ENCODE data around the gene ARMC6.

Gene ARMC6

DNA sequence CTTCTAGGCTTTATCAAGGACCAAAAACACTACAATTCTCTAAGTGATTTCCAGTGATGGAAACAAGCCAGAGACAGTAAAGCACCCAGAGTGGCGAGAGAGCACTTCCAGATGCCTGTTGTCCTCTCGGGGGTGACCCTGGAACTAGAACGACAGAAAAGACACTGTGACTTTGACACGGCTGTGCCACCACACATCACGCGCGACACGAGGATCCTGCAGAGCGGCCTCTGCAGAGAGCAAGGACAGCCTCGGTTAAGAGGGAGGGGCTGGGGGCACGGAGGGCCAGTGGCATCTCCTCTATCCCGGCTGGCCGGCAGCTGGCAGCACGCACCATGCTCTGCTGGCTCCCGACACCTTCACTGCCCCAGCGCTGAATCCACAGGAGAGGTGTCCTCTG lies 42.4 kb upstream of the ARMC6 start:
- Histone ChIP-seq H3K9me2 (replicated peaks; ENCODE audit: control insufficient read depth, low read length) (no peaks in the 10 kb centered on the region), H3K9me3 (ENCODE audit: control insufficient read depth, insufficient read depth, low read length) (no peaks in the 10 kb centered on the region), H3K4me2 (ENCODE audit: low read length) (no peak overlapping the region), H3K4me1 (ENCODE audit: control insufficient read depth, low read length) (peaks cover 7% of the 10 kb centered on the region; the same call in 1 of the 2 replicates), H3K27ac (ENCODE audit: low read depth, low read length) (no peak overlapping the region), H3K36me3 (ENCODE audit: control insufficient read depth, low read length) (peaks cover 47% of the 10 kb centered on the region), H3F3A (ENCODE audit: control insufficient read depth, insufficient read depth) (peaks cover 3% of the 10 kb centered on the region; the same call in 1 of the 2 replicates), H3K79me2 (ENCODE audit: control insufficient read depth, low read length) (no peaks in the 10 kb centered on the region), H3K27me3 (ENCODE audit: control insufficient read depth, low read length) (no peaks in the 10 kb centered on the region), H3K4me3 (ENCODE audit: low read length) (no peak overlapping the region), H4K20me1 (ENCODE audit: control insufficient read depth, insufficient read depth, low read depth, low read length) (no peaks in the 10 kb centered on the region)
- TF ChIP-seq EZH2phosphoT487 (IDR thresholded peaks at IDR 0.05; ENCODE audit: borderline replicate concordance, low read length), result no peak
- TF ChIP-seq, protein P1, sequence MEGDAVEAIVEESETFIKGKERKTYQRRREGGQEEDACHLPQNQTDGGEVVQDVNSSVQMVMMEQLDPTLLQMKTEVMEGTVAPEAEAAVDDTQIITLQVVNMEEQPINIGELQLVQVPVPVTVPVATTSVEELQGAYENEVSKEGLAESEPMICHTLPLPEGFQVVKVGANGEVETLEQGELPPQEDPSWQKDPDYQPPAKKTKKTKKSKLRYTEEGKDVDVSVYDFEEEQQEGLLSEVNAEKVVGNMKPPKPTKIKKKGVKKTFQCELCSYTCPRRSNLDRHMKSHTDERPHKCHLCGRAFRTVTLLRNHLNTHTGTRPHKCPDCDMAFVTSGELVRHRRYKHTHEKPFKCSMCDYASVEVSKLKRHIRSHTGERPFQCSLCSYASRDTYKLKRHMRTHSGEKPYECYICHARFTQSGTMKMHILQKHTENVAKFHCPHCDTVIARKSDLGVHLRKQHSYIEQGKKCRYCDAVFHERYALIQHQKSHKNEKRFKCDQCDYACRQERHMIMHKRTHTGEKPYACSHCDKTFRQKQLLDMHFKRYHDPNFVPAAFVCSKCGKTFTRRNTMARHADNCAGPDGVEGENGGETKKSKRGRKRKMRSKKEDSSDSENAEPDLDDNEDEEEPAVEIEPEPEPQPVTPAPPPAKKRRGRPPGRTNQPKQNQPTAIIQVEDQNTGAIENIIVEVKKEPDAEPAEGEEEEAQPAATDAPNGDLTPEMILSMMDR (IDR thresholded peaks at IDR 0.05; ENCODE audit: low read depth, low read length, poor library complexity, severe bottlenecking), result no peak

DNA sequence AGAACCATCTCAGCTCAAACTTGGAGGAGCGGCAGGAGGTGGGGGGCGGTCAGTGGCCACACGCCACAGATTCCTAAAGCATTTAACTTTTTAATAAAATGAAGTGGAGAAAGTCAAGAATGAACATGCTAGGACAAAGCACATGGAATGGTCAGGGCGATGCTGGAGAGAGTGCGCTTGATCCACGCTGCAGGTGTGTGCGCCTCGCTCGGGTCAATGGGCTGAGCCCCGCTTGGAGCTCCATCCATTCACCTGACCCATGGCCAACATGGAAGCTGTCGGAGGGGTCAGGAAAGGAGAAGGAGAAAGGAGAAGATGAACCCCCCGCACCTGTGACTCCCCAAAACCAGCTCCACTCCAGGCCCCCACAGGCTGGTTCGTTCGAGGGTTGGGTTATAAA lies 41.9 kb upstream of the ARMC6 start:
- Histone ChIP-seq H3K79me2 (ENCODE audit: control insufficient read depth, low read length) (no peaks in the 10 kb centered on the region), H3K27ac (ENCODE audit: low read depth, low read length) (no peak overlapping the region), H3F3A (ENCODE audit: control insufficient read depth, insufficient read depth) (peaks cover 3% of the 10 kb centered on the region; the same call in 1 of the 2 replicates), H3K36me3 (ENCODE audit: control insufficient read depth, low read length) (peaks cover 51% of the 10 kb centered on the region), H3K27me3 (ENCODE audit: control insufficient read depth, low read length) (no peaks in the 10 kb centered on the region), H3K4me2 (ENCODE audit: low read length) (no peak overlapping the region), H3K4me3 (ENCODE audit: low read length) (no peak overlapping the region), H4K20me1 (ENCODE audit: control insufficient read depth, insufficient read depth, low read depth, low read length) (no peaks in the 10 kb centered on the region), H3K9me3 (ENCODE audit: control insufficient read depth, insufficient read depth, low read length) (no peaks in the 10 kb centered on the region), H3K4me1 (ENCODE audit: control insufficient read depth, low read length) (peaks cover 7% of the 10 kb centered on the region; the same call in 1 of the 2 replicates), H3K9me2 (replicated peaks; ENCODE audit: control insufficient read depth, low read length) (no peaks in the 10 kb centered on the region)
- TF ChIP-seq, protein P1 (IDR thresholded peaks at IDR 0.05; ENCODE audit: low read depth, low read length, poor library complexity, severe bottlenecking), result no peak
- TF ChIP-seq EZH2phosphoT487 (IDR thresholded peaks at IDR 0.05; ENCODE audit: borderline replicate concordance, low read length), result no peak

DNA sequence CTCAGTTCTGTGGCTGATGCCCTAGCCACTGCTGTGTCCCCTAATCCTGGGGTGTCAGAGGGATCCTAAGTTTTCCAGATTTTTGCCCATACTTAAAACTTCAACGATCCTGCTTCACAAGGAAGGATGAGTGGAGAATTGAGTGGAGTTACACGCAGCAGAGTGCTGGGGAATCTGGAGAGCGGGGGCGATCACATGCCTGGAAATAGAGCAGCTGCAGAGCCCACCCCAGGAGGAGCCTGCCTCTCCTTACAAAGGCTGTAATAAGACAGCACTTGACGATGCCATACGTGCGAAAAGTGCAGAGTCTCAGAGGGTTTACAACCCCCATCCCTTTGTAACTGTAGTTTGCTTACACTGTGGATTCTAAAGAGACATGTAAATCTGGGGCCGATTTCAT lies 40.7 kb upstream of the ARMC6 start:
- H4K20me1 ChIP-seq (ENCODE audit: control insufficient read depth, insufficient read depth, low read depth, low read length), result no peaks in the 10 kb centered on the region
- H3K36me3 ChIP-seq (ENCODE audit: control insufficient read depth, low read length), result peaks cover 59% of the 10 kb centered on the region
- H3K4me1 ChIP-seq (ENCODE audit: control insufficient read depth, low read length), result no peaks in the 10 kb centered on the region
- H3F3A ChIP-seq (ENCODE audit: control insufficient read depth, insufficient read depth), result peaks cover 3% of the 10 kb centered on the region; the same call in 1 of the 2 replicates
- no peaks in the 10 kb centered on the region for H3K9me2 ChIP-seq (replicated peaks; ENCODE audit: control insufficient read depth, low read length)
- TF ChIP-seq, protein P1 (IDR thresholded peaks at IDR 0.05; ENCODE audit: low read depth, low read length, poor library complexity, severe bottlenecking), result no peak
- TF ChIP-seq EZH2phosphoT487 (IDR thresholded peaks at IDR 0.05; ENCODE audit: borderline replicate concordance, low read length), result no peak
- no peak overlapping the region for H3K4me3 ChIP-seq (ENCODE audit: low read length)
- no peak overlapping the region for H3K4me2 ChIP-seq (ENCODE audit: low read length)
- H3K79me2 ChIP-seq (ENCODE audit: control insufficient read depth, low read length), result no peaks in the 10 kb centered on the region
- H3K27ac ChIP-seq (ENCODE audit: low read depth, low read length), result no peak overlapping the region
- H3K9me3 ChIP-seq (ENCODE audit: control insufficient read depth, insufficient read depth, low read length), result no peaks in the 10 kb centered on the region
- H3K27me3 ChIP-seq (ENCODE audit: control insufficient read depth, low read length), result no peaks in the 10 kb centered on the region

Data from DOHH2 (cell line).